ENCODE data around the gene F3. TPM values are rescaled to one million over a fixed set of nuclear protein-coding genes. Genes with fewer than 3 reads are reported as not detected.
"Not testable (repeated sequence)": the region's sequence is repeated elsewhere in the genome, so short reads cannot be mapped to it uniquely, and the experiment has no call there.

Gene F3
- total RNA-seq, 3 donors from 2014 or later (not counting 1 experiment from before 2014, with no cell fraction given), result 1.9 to 2.5 TPM; not detected in 1

DNA sequence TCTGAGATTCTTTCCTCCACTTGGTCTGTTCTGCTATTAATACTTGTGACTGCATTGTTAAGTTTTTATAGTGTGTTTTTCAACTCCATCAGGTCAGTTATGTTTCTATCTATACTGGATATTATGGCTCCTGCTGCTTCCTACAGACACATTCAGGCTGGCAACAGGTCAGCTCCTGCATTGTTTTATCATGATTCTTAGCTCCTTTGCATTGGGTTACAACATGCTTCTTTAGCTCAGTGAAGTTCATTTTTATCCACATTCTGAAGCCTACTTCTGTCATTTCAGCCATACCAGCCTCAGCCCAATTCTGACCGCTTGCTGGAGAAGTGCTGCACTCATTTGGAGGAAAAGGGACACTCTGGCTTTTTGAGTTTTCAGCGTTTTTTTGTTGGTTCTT is 37.3 kb upstream of the F3 start:
- no peak overlapping the region for H3K27ac Mint-ChIP-seq
- peaks cover 4 to 5% of the 10 kb centered on the region in 2 donors for H3K9me3 Mint-ChIP-seq
- H3K27me3 ChIP-seq (ENCODE audit: control insufficient read depth, insufficient read depth, low read length), result no peaks in the 10 kb centered on the region
- intact Hi-C loops (cut with micrococcal nuclease), result no loop called here
- WGBS (ENCODE audit: insufficient coverage), result 73% methylated on average over 2 of the region's 2 CpGs
- H3K36me3 ChIP-seq (ENCODE audit: control insufficient read depth, insufficient read depth, low read length), result no peaks in the 10 kb centered on the region
- no peak for DNase-seq
- no peaks in the 10 kb centered on the region for H3K4me1 ChIP-seq (ENCODE audit: control insufficient read depth, insufficient read depth, low read length)
- no peak overlapping the region for H3K4me3 ChIP-seq (ENCODE audit: low read length)
- TF ChIP-seq, protein P1, sequence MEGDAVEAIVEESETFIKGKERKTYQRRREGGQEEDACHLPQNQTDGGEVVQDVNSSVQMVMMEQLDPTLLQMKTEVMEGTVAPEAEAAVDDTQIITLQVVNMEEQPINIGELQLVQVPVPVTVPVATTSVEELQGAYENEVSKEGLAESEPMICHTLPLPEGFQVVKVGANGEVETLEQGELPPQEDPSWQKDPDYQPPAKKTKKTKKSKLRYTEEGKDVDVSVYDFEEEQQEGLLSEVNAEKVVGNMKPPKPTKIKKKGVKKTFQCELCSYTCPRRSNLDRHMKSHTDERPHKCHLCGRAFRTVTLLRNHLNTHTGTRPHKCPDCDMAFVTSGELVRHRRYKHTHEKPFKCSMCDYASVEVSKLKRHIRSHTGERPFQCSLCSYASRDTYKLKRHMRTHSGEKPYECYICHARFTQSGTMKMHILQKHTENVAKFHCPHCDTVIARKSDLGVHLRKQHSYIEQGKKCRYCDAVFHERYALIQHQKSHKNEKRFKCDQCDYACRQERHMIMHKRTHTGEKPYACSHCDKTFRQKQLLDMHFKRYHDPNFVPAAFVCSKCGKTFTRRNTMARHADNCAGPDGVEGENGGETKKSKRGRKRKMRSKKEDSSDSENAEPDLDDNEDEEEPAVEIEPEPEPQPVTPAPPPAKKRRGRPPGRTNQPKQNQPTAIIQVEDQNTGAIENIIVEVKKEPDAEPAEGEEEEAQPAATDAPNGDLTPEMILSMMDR (IDR thresholded peaks at IDR 0.05), result no peak
- H3K9me3 ChIP-seq (ENCODE audit: control insufficient read depth, insufficient read depth, low read length), result peaks cover 4% of the 10 kb centered on the region
- no peak overlapping the region for H3K27ac ChIP-seq (ENCODE audit: low read length)
- no peaks in the 10 kb centered on the region for H3K4me1 Mint-ChIP-seq
- peaks cover 25 to 30% of the 10 kb centered on the region in 2 donors for H3K27me3 Mint-ChIP-seq (ENCODE audit: low read depth in 2 of 2)
- H3K36me3 Mint-ChIP-seq, result peaks cover 21% of the 10 kb centered on the region
- no peak overlapping the region for H3K4me3 Mint-ChIP-seq
- ATAC-seq, result no peak

DNA sequence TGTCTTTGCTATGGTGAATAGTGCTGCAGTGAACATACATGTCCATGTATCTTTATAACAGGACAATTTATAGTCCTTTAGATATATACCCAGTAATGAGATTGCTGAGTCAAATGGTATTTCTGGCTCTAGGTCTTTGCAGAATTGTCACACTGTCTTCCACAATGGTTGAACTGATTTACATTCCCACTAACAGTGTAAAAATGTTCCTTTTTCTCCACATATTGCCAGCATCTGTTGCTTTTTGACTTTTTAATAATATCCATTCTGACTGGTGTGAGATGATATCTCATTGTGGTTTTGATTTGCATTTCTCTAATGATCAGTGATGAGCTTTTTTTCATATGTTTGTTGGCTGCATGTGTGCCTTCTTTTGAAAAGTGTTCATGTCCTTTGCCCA is 32.4 kb upstream of the F3 start:
- H3K4me1 ChIP-seq (ENCODE audit: control insufficient read depth, insufficient read depth, low read length); H3K36me3 ChIP-seq (ENCODE audit: control insufficient read depth, insufficient read depth, low read length); intact Hi-C loops (cut with micrococcal nuclease); H3K27ac Mint-ChIP-seq; H3K4me3 ChIP-seq (ENCODE audit: low read length); H3K27me3 ChIP-seq (ENCODE audit: control insufficient read depth, insufficient read depth, low read length); DNase-seq; H3K9me3 ChIP-seq (ENCODE audit: control insufficient read depth, insufficient read depth, low read length); H3K4me3 Mint-ChIP-seq; H3K4me1 Mint-ChIP-seq; H3K27ac ChIP-seq (ENCODE audit: low read length); ATAC-seq: not testable (repeated sequence)
- H3K27me3 Mint-ChIP-seq (ENCODE audit: low read depth in 2 of 2), result peaks cover 14 to 33% of the 10 kb centered on the region in 2 donors
- peaks cover 9 to 16% of the 10 kb centered on the region in 2 donors for H3K9me3 Mint-ChIP-seq
- peaks cover 20% of the 10 kb centered on the region for H3K36me3 Mint-ChIP-seq

DNA sequence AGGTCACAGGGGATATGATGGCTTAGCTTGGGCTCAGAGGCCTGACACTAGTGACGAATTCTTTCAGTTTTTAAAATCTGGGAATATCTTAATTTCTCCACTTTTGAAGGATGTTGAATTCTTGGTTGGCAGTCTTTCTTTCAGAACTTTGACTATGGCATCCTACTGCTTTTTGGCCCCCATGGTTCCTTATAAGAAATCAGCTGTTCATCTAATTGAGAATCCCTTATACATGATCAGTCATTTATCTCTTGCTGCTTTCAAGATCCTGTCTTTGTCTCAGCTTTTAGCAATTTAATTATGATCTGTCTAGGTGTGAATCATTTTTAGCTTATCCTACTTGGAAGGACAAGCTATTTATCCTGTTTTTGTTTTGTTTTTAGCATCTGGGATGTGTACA is 31.2 kb upstream of the F3 start:
- Mint-ChIP-seq H3K9me3 (peaks cover 8 to 16% of the 10 kb centered on the region in 2 donors), H3K36me3 (peaks cover 10% of the 10 kb centered on the region), H3K4me1 (no peaks in the 10 kb centered on the region), H3K4me3 (no peak overlapping the region), H3K27me3 (ENCODE audit: low read depth in 2 of 2) (peaks cover 10 to 24% of the 10 kb centered on the region in 2 donors), H3K27ac (no peak overlapping the region)
- no peak overlapping the region for H3K4me3 ChIP-seq (ENCODE audit: low read length)
- intact Hi-C loops (cut with micrococcal nuclease), result no loop called here
- WGBS (ENCODE audit: insufficient coverage), result 85% methylated on average over 1 of the region's 1 CpG
- H3K4me1 ChIP-seq (ENCODE audit: control insufficient read depth, insufficient read depth, low read length), result no peaks in the 10 kb centered on the region
- peaks cover 8% of the 10 kb centered on the region for H3K9me3 ChIP-seq (ENCODE audit: control insufficient read depth, insufficient read depth, low read length)
- ATAC-seq (no peak), DNase-seq (no peak)
- TF ChIP-seq, protein P1 (IDR thresholded peaks at IDR 0.05), result no peak
- H3K36me3 ChIP-seq (ENCODE audit: control insufficient read depth, insufficient read depth, low read length), result no peaks in the 10 kb centered on the region
- no peak overlapping the region for H3K27ac ChIP-seq (ENCODE audit: low read length)
- H3K27me3 ChIP-seq (ENCODE audit: control insufficient read depth, insufficient read depth, low read length), result no peaks in the 10 kb centered on the region

DNA sequence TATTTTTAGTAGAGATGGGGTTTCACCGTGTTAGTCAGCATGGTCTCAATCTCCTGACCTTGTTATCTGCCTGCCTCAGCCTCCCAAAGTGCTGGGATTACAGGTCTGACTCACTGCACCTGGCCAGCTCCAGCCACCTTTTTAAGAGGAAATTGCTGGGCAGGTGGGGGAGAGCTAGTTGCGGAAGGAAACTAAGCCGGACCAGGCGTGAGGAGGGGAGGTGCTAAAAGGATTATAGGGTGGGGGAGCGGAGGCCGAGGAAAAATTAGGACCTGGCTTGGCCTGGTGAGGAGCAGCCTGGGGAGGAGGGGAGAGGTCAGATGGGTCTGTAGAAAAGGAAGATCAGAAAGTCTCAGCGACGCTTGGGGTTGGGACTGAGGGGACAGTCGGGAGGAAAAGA is 29.4 kb upstream of the F3 start:
- H3K27ac Mint-ChIP-seq; H3K36me3 ChIP-seq (ENCODE audit: control insufficient read depth, insufficient read depth, low read length); H3K9me3 ChIP-seq (ENCODE audit: control insufficient read depth, insufficient read depth, low read length); intact Hi-C loops (cut with micrococcal nuclease); ATAC-seq; H3K4me1 ChIP-seq (ENCODE audit: control insufficient read depth, insufficient read depth, low read length); H3K4me3 Mint-ChIP-seq; H3K27me3 ChIP-seq (ENCODE audit: control insufficient read depth, insufficient read depth, low read length); DNase-seq; H3K36me3 Mint-ChIP-seq; H3K4me3 ChIP-seq (ENCODE audit: low read length); H3K4me1 Mint-ChIP-seq; H3K27ac ChIP-seq (ENCODE audit: low read length): not testable (repeated sequence)
- 96% methylated on average over 9 of the region's 9 CpGs for WGBS (ENCODE audit: insufficient coverage)
- H3K9me3 Mint-ChIP-seq, result peaks cover 5 to 12% of the 10 kb centered on the region in 2 donors
- H3K27me3 Mint-ChIP-seq (ENCODE audit: low read depth in 2 of 2), result peaks cover 3 to 12% of the 10 kb centered on the region in 2 donors

DNA sequence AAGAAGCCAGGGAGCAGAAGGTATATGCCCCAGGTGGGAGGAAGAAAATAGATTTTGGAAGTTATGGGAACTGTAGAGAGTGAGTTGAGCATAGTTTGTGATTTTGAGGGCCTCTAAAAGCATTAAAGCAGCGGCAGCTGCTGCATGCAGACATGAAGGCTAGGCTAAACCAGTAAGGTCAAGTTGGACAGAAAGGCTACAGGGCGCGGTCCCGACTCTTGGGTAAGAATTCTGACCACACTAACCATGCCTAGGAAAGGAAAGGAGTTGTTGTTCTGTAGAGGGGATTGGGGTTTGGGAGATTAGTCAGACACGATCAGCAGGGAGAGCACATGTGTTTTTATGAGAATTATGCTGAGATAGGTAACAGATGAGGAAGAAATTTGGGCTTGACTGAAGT is 27.2 kb upstream of the F3 start:
- DNase-seq; H3K27me3 ChIP-seq (ENCODE audit: control insufficient read depth, insufficient read depth, low read length); ATAC-seq; H3K9me3 ChIP-seq (ENCODE audit: control insufficient read depth, insufficient read depth, low read length); H3K27ac ChIP-seq (ENCODE audit: low read length); H3K4me3 Mint-ChIP-seq; H3K36me3 Mint-ChIP-seq; H3K36me3 ChIP-seq (ENCODE audit: control insufficient read depth, insufficient read depth, low read length); H3K27ac Mint-ChIP-seq; H3K4me1 ChIP-seq (ENCODE audit: control insufficient read depth, insufficient read depth, low read length); H3K4me1 Mint-ChIP-seq; intact Hi-C loops (cut with micrococcal nuclease); H3K4me3 ChIP-seq (ENCODE audit: low read length): not testable (repeated sequence)
- Mint-ChIP-seq H3K9me3 (peaks cover 5 to 12% of the 10 kb centered on the region in 2 donors), H3K27me3 (ENCODE audit: low read depth in 2 of 2) (peaks cover 6 to 12% of the 10 kb centered on the region in 2 donors)
- WGBS (ENCODE audit: insufficient coverage), result 89% methylated on average over 5 of the region's 5 CpGs

DNA sequence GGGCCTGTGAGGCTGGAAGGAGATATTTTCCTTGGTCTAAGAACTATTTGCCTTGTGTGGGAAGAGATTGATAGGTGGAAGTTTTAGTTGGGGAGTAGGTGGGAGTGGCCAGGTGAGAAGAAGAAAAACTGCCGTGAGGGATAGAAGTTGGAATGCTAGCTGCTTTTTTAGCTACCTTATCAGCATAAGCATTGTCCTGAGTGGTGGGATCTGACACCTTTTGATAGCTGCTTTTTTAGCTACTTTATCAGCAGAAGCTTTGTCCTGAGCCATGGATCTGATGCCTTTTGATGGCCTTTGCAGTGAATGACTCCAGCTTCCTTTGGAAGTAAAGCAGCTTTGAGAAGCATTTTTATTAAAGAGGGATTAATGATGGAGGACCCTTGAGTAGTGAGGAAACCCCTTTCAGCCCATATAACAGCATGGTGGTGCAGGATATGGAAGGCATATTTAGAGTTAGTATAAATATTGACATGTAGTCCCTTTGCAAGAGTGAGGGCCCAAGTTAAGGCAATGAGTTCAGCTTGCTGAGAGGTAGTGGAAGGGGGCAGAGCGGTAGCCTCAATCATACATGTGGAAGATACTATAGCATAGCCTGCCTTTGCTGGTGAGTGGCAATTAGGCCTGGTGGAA is 26.5 kb upstream of the F3 start:
- H3K4me1 Mint-ChIP-seq; H3K36me3 ChIP-seq (ENCODE audit: control insufficient read depth, insufficient read depth, low read length); ATAC-seq; H3K27ac ChIP-seq (ENCODE audit: low read length); H3K4me3 Mint-ChIP-seq; H3K9me3 ChIP-seq (ENCODE audit: control insufficient read depth, insufficient read depth, low read length); DNase-seq; H3K36me3 Mint-ChIP-seq; H3K4me1 ChIP-seq (ENCODE audit: control insufficient read depth, insufficient read depth, low read length); intact Hi-C loops (cut with micrococcal nuclease); H3K4me3 ChIP-seq (ENCODE audit: low read length); H3K27me3 ChIP-seq (ENCODE audit: control insufficient read depth, insufficient read depth, low read length); H3K27ac Mint-ChIP-seq: not testable (repeated sequence)
- Mint-ChIP-seq H3K27me3 (ENCODE audit: low read depth in 2 of 2) (peaks cover 6 to 15% of the 10 kb centered on the region in 2 donors), H3K9me3 (peaks cover 3 to 11% of the 10 kb centered on the region in 2 donors)
- WGBS (ENCODE audit: insufficient coverage), result 97% methylated on average over 2 of the region's 2 CpGs

DNA sequence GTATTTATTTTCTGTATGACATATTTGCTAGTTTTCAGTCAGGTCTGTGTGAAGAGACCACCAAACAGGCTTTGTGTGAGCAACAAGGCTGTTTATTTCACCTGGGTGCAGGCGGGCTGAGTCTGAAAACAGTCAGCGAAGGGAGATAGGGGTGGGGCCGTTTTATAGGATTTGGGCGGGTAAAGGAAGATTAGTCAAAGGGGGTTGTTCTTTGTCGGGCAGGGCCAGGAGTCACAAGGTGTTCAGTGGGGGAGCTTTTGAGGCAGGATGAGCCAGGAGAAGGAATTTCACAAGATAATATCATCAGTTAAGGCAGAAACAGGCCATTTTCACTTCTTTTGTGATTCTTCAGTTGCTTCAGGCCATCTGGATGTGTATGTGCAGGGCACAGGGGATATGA is 24.9 kb upstream of the F3 start:
- H3K27ac Mint-ChIP-seq; H3K4me3 ChIP-seq (ENCODE audit: low read length); H3K9me3 Mint-ChIP-seq; H3K4me1 Mint-ChIP-seq; H3K4me1 ChIP-seq (ENCODE audit: control insufficient read depth, insufficient read depth, low read length); H3K36me3 ChIP-seq (ENCODE audit: control insufficient read depth, insufficient read depth, low read length); H3K9me3 ChIP-seq (ENCODE audit: control insufficient read depth, insufficient read depth, low read length); ATAC-seq; DNase-seq; H3K27me3 ChIP-seq (ENCODE audit: control insufficient read depth, insufficient read depth, low read length); H3K36me3 Mint-ChIP-seq; H3K27ac ChIP-seq (ENCODE audit: low read length); H3K4me3 Mint-ChIP-seq; intact Hi-C loops (cut with micrococcal nuclease): not testable (repeated sequence)
- 90% methylated on average over 5 of the region's 5 CpGs for WGBS (ENCODE audit: insufficient coverage)
- peaks cover 8 to 15% of the 10 kb centered on the region in 2 donors for H3K27me3 Mint-ChIP-seq (ENCODE audit: low read depth in 2 of 2)

All from natural killer cell (primary cell).